Measurements from ENCODE around the gene SYT9. TPM values are rescaled to one million over a fixed set of nuclear protein-coding genes. Genes with fewer than 3 reads are reported as not detected.

SYT9 gene
- total RNA-seq, 1 experiment from 2014 or later: not detected

- DNase-seq (ENCODE audit: unreplicated experiment): no peak
- Mint-ChIP-seq H3K27ac (ENCODE audit: low read depth, unreplicated experiment) (no peak overlapping the region), H3K27me3 (ENCODE audit: insufficient read depth, unreplicated experiment) (peaks cover 24% of the 10 kb centered on the region), H3K9me3 (ENCODE audit: unreplicated experiment) (no peaks in the 10 kb centered on the region), H3K4me1 (ENCODE audit: insufficient read depth, unreplicated experiment) (no peaks in the 10 kb centered on the region), H3K4me3 (ENCODE audit: unreplicated experiment) (no peak overlapping the region), H3K36me3 (ENCODE audit: insufficient read depth, unreplicated experiment) (no peaks in the 10 kb centered on the region)
- TF ChIP-seq CTCF (IDR thresholded peaks at IDR 0.05; ENCODE audit: unreplicated experiment): no peak
- POLR2A ChIA-PET: no interaction called here
- BruUV-seq (replicated peaks): no TSS peak
- CTCF ChIA-PET: no interaction called here
- intact Hi-C loops (cut with micrococcal nuclease): no loop called here
Measured at GRCh38 chr11:7299393-7299792, 47.7 kb downstream of the SYT9 start.

- H3K4me3 Mint-ChIP-seq (ENCODE audit: unreplicated experiment): no peak overlapping the region
- H3K27ac Mint-ChIP-seq (ENCODE audit: low read depth, unreplicated experiment): no peak overlapping the region
- intact Hi-C loops (cut with micrococcal nuclease): no loop called here
- H3K4me1 Mint-ChIP-seq (ENCODE audit: insufficient read depth, unreplicated experiment): no peaks in the 10 kb centered on the region
- H3K27me3 Mint-ChIP-seq (ENCODE audit: insufficient read depth, unreplicated experiment): peaks cover 24% of the 10 kb centered on the region
- DNase-seq (ENCODE audit: unreplicated experiment): no peak
- no peaks in the 10 kb centered on the region for H3K9me3 Mint-ChIP-seq (ENCODE audit: unreplicated experiment)
- BruUV-seq (replicated peaks): no TSS peak
- CTCF ChIA-PET: no interaction called here
- no peak for TF ChIP-seq CTCF (IDR thresholded peaks at IDR 0.05; ENCODE audit: unreplicated experiment)
- no peaks in the 10 kb centered on the region for H3K36me3 Mint-ChIP-seq (ENCODE audit: insufficient read depth, unreplicated experiment)
- POLR2A ChIA-PET: no interaction called here
Measured at GRCh38 chr11:7300281-7300680, 48.6 kb downstream of the SYT9 start.

GRCh38 chr11:7303146-7303545 is 51.4 kb downstream of the SYT9 start:
- no TSS peak for BruUV-seq (replicated peaks)
- intact Hi-C loops (cut with micrococcal nuclease): no loop called here
- H3K27me3 Mint-ChIP-seq (ENCODE audit: insufficient read depth, unreplicated experiment): peaks cover 23% of the 10 kb centered on the region
- POLR2A ChIA-PET: no interaction called here
- H3K9me3 Mint-ChIP-seq (ENCODE audit: unreplicated experiment): no peaks in the 10 kb centered on the region
- DNase-seq (ENCODE audit: unreplicated experiment): no peak
- H3K36me3 Mint-ChIP-seq (ENCODE audit: insufficient read depth, unreplicated experiment): no peaks in the 10 kb centered on the region
- TF ChIP-seq CTCF (IDR thresholded peaks at IDR 0.05; ENCODE audit: unreplicated experiment): no peak
- H3K4me3 Mint-ChIP-seq (ENCODE audit: unreplicated experiment): no peak overlapping the region
- no peak overlapping the region for H3K27ac Mint-ChIP-seq (ENCODE audit: low read depth, unreplicated experiment)
- CTCF ChIA-PET: interaction anchor here (0.6 kb wide), 1 partner anchor 1412 kb away, joined by 3 read pairs; no protein-coding TSS in a partner anchor
- no peaks in the 10 kb centered on the region for H3K4me1 Mint-ChIP-seq (ENCODE audit: insufficient read depth, unreplicated experiment)

- Mint-ChIP-seq H3K27me3 (ENCODE audit: insufficient read depth, unreplicated experiment) (peaks cover 17% of the 10 kb centered on the region), H3K9me3 (ENCODE audit: unreplicated experiment) (no peaks in the 10 kb centered on the region), H3K36me3 (ENCODE audit: insufficient read depth, unreplicated experiment) (no peaks in the 10 kb centered on the region), H3K4me1 (ENCODE audit: insufficient read depth, unreplicated experiment) (no peaks in the 10 kb centered on the region), H3K27ac (ENCODE audit: low read depth, unreplicated experiment) (no peak overlapping the region), H3K4me3 (ENCODE audit: unreplicated experiment) (no peak overlapping the region)
- ChIA-PET CTCF (no interaction called here), POLR2A (no interaction called here)
- no peak for TF ChIP-seq CTCF (IDR thresholded peaks at IDR 0.05; ENCODE audit: unreplicated experiment)
- intact Hi-C loops (cut with micrococcal nuclease): no loop called here
- no peak for DNase-seq (ENCODE audit: unreplicated experiment)
- BruUV-seq (replicated peaks): no TSS peak
Measured at GRCh38 chr11:7306900-7307299, 55.2 kb downstream of the SYT9 start.

Measured in MCF 10A (cell line).